ENCODE data around the gene PTAFR. TPM values are rescaled to one million over a fixed set of nuclear protein-coding genes. Genes with fewer than 3 reads are reported as not detected.
A peak's percentile ranks its signal among the peaks of the same experiment; 100 is the strongest.

PTAFR gene, protein sequence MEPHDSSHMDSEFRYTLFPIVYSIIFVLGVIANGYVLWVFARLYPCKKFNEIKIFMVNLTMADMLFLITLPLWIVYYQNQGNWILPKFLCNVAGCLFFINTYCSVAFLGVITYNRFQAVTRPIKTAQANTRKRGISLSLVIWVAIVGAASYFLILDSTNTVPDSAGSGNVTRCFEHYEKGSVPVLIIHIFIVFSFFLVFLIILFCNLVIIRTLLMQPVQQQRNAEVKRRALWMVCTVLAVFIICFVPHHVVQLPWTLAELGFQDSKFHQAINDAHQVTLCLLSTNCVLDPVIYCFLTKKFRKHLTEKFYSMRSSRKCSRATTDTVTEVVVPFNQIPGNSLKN
- total RNA-seq = under 1 TPM; 0.22 to 0.29 TPM

DNA sequence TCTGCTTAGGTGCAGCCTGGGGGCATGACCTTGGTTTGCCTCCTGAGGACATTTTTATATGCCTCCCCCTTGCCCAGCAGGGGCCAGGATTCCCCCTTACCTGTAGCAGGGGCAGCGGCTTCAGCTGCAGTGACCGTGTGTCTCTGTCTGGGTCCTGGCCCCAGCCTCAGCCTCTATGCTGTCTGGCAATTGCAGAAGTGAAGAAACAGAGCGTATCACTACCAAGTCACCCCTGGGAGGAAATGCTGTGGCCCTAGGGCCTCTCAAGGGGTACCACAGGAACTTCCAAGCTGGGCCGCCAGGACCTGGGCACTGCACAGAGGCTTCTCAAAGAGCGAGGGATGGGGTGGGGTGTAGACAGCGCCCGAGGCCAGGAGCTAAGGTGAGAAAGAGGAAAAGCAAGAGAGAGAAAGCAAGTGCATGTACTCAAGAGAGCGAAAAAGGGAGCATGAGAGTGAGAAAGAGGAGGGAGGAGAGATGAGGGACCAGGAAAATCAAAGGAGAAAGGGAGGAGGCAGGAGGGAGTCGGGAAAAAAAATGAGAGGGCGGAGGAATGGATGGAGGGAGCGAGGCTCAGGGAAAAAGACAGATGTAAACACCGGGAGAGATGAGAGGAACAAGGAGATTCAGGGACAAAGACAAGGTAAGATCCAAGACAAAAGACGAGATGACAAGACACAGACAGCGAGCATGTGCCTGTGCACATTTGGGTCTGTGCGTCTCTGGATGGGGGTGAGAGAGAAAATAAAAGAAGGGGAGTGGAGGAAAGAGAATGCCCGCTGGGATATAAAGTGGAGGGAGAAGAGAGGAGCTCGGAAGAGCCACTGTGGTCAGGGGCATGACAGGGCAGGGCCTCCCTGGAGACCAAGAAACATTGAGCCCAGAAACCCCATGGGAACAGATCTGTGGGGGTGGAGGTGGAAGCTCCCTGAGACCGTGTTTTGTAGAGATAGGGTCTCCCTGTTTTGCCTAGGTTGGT is at the start of gene PTAFR:
PTAFR (minus strand) TSS at position 199 of the 979 bp plus-strand sequence. CDS start 25,669 bp downstream, outside the sequence.
- H3K9me3 Mint-ChIP-seq = no peaks in the 10 kb centered on the region
- H3K4me1 Mint-ChIP-seq = peaks cover 26% of the 10 kb centered on the region
- no peak within 1 kb of the TSS for H3K27ac Mint-ChIP-seq
- H3K36me3 Mint-ChIP-seq = no peaks in the 10 kb centered on the region
- peaks cover 74% of the 10 kb centered on the region for H3K27me3 Mint-ChIP-seq
- no peak for DNase-seq
- H3K4me3 Mint-ChIP-seq = no peak within 1 kb of the TSS

DNA sequence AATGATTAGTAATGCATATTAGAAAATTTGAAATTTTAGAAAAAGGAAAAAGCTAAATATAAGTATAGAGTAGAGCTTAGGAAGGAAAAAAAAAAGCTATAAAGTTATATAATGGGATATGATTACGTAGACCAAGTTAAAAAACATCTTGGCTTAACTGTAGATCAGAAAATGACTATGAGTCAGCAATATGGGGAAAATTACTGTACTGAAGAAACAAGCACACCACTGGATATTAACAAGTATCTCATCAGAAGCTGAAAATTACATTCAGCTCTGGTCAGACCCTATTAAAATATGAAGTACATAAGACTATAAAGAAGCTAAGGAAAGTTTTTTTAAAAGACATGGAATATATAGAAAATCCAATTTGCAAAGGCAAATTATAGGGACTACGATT is 36.8 kb upstream of the PTAFR start:
- peaks cover 3% of the 10 kb centered on the region for H3K4me1 Mint-ChIP-seq
- DNase-seq = no peak
- no peak overlapping the region for H3K27ac Mint-ChIP-seq
- H3K9me3 Mint-ChIP-seq = no peaks in the 10 kb centered on the region
- no peaks in the 10 kb centered on the region for H3K27me3 Mint-ChIP-seq
- H3K36me3 Mint-ChIP-seq = peaks cover 9% of the 10 kb centered on the region
- no peak overlapping the region for H3K4me3 Mint-ChIP-seq

DNA sequence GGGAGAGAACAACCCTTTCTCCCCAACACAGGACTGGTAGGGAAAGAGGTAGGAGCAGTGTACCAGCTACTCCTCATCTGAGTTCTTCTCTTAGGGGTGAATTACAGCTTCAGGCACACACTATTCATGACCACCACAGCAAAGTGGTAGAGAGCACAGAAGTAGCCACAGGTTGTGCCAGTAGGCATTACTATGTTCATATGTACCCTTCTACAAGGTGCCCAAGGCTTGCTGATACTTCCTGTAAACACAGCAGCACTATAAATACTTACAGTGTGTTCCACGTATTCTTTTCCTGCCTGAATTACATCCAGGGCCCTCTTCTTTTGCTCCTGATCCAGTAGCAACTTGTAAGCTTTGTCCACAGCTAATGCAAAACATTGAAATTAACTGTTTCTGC is 33.2 kb upstream of the PTAFR start:
- H3K36me3 Mint-ChIP-seq = peaks cover 8% of the 10 kb centered on the region
- H3K4me1 Mint-ChIP-seq = peaks cover 3% of the 10 kb centered on the region
- DNase-seq = no peak
- no peaks in the 10 kb centered on the region for H3K9me3 Mint-ChIP-seq
- no peak overlapping the region for H3K27ac Mint-ChIP-seq
- H3K4me3 Mint-ChIP-seq = no peak overlapping the region
- no peaks in the 10 kb centered on the region for H3K27me3 Mint-ChIP-seq

DNA sequence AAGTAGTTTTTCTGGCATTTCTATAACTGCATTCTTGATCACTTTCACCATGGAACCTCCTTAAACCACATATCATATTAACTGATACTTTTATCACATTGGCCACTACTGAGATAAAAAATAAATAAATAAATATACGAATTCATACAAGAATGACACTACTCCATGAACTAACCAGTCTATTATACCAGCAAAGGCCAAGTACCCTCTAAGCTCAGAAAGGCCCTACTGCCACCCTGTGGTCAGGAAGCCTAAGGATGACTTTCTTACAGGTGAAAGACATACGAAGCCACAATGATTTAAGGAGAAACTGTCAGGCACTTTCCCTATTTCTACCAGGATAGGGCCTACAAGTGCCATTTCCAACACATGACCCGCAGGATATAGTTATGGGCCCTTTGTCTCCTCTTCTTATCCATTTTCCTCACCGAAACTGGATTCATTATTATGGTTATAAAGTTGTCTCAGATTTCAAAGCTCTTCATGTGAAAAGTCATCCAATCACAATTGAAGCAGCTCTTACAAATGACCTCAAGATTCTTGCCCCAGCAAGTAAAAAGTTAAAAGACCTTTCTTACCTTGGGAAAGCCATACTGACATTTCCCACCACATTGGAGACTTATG is 32.4 kb upstream of the PTAFR start:
- H3K4me3 Mint-ChIP-seq = no peak overlapping the region
- peak; percentile 31 for DNase-seq
- no peaks in the 10 kb centered on the region for H3K9me3 Mint-ChIP-seq
- H3K27ac Mint-ChIP-seq = no peak overlapping the region
- peaks cover 15% of the 10 kb centered on the region for H3K36me3 Mint-ChIP-seq
- H3K4me1 Mint-ChIP-seq = peaks cover 3% of the 10 kb centered on the region
- no peaks in the 10 kb centered on the region for H3K27me3 Mint-ChIP-seq

DNA sequence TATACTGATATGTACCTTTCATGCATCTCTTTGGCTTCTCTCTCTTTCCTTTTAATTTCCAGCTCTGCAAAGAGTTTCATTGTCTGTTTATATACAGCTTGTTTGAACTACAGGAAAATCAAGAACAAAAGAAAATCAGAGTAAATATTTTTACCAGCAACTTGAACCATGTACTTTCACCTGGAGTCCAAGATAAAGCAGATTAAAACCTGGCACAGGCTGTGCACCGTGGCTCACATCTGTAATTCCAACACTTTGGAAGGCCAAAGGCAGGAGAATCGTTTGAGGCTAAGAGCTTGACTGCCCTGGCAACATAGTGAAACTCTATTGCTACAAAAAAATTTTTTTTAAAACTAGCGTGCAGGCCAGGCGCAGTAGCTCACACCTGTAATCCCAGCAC is 28.8 kb upstream of the PTAFR start:
- Mint-ChIP-seq H3K4me3 (no peak overlapping the region), H3K4me1 (peaks cover 15% of the 10 kb centered on the region), H3K9me3 (no peaks in the 10 kb centered on the region), H3K36me3 (peaks cover 37% of the 10 kb centered on the region), H3K27ac (no peak overlapping the region), H3K27me3 (no peaks in the 10 kb centered on the region)
- no peak for DNase-seq

DNA sequence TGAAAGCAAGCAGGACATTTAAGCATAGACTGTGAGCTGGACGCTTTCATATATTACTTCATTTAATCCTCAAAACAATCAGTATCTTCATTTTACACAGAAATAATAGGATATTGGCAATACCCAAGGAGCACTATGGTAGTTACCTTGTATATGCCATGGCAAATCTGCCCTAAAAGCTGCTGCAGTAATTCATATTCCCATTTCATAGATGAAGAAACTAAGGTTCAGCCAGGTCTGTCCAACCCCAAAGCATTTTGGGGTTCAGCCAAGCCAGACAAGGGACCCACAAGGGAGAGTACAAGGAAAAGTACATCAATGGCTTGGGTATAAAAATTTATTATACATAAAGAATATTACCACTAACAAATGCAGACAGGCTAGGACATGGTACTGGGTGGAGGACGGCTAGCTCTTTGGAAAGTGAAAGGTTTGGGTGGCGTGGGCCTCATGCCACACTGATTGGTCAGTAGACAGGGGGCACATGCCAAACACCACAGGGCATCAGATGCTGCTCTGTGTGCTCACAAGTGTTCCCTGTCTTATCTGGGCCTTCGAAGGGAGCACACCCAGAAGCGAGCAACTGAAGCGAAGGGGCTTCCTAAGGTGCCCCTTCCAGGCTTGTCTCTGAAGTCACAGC is 23.9 kb upstream of the PTAFR start:
- peak overlapping the region; percentile 23 for H3K4me3 Mint-ChIP-seq
- H3K4me1 Mint-ChIP-seq = peaks cover 41% of the 10 kb centered on the region
- H3K36me3 Mint-ChIP-seq = peaks cover 73% of the 10 kb centered on the region
- no peak for DNase-seq
- peak overlapping the region; percentile 88 for H3K27ac Mint-ChIP-seq
- H3K9me3 Mint-ChIP-seq = peaks cover 10% of the 10 kb centered on the region
- H3K27me3 Mint-ChIP-seq = peaks cover 4% of the 10 kb centered on the region

DNA sequence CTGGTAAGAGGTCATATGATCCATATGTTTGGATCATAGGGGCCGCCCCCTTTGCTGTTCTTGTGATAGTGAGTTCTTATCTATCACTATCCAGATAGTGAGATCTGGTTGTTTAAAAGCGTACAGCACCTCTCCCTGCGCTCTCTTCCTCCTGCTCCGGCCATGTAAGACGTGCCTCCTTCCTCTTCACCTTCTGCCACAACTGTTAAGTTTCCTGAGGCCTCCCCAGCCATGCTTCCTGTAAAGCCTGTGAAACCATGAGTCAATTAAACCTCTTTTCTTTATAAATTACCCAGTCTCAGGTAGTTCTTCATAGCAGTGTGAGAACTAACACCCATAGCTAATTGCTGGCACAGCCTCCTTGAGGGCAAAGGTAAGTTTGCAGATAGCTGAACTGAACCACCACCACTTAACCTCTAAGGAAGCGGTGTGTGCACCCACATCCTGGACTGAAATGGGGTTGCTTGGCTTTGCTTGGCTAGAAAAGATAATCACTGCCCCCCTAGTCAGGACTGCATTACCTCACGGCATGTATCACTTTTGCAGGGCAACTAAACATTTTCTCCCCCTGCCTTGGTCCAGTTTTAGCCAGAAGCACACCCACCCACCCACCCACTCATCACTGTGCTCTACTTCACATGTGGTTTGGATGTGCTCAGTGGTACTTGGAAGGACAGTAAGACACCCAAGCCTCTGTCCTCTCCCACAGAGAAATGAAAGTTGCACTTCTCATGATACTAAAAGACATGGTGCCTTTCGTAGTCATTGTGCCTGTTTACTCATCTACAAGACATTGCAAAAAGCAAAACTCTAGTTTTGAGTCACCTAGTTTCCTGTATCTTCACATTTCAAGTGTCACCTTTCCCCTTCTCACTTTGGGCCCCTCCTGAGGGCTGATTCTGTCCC is 23.1 kb upstream of the PTAFR start:
- Mint-ChIP-seq H3K9me3 (peaks cover 10% of the 10 kb centered on the region), H3K36me3 (peaks cover 73% of the 10 kb centered on the region), H3K27me3 (peaks cover 4% of the 10 kb centered on the region), H3K4me1 (peaks cover 41% of the 10 kb centered on the region), H3K27ac (peak overlapping the region; percentile 93), H3K4me3 (peak overlapping the region; percentile 54)
- peak; percentile 75 for DNase-seq

DNA sequence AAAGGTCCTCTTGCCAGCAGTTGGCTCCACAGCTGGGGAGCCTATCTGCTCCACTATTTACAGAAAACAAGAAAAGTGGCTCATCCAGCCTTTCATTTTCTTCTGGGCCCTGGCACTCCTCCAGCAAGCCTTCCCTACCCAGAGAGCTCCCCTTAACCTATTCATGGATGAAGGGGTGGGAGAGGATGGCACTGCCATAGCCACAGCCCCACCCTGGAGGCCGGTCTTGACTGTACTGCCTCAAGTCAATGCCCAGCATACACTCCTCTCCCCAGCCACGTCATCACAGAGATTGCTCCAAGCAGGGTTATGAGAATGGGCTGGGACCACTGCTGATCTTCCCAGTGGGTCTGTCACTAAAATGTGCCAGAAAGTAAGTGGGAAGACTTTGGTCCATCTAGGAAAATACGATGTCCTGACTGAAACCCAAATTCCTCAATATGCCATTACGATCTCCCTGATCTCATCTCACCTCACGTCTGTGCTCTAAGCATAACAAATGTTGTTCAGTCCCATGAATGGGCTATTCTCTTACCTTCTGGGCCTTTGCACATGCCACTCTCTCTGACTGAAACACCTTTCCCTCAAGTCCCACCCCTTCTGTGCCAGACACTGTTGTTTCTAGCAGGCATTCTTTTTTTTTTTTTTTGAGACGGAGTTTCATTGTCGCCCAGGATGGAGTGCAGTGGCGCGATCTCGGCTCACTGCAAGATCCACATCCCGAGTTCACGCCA is 21.4 kb upstream of the PTAFR start:
- Mint-ChIP-seq H3K4me3 (no peak overlapping the region), H3K27me3 (peaks cover 4% of the 10 kb centered on the region), H3K4me1 (peaks cover 41% of the 10 kb centered on the region), H3K27ac (no peak overlapping the region), H3K36me3 (peaks cover 60% of the 10 kb centered on the region), H3K9me3 (peaks cover 10% of the 10 kb centered on the region)
- DNase-seq = no peak

DNA sequence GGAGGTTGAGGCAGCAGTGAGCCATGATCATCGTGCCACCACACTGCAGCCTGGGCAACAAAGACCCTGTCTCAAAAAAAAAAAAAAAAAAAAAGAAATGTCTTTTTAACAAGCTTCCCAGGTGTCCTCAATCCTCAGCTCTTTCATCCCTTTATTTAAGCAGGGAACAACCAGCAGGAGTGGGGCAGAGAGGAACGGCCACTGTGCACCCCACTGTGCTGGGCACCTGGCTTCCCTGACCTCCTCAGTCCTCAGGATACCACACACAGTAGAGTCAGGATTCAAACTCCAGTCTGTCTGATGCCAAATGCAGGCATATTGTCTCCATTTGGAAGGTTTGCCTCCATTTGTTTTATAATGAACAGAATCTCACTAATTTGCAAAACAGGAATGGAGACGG is 19.8 kb upstream of the PTAFR start:
- H3K36me3 Mint-ChIP-seq = peaks cover 53% of the 10 kb centered on the region
- peaks cover 4% of the 10 kb centered on the region for H3K27me3 Mint-ChIP-seq
- no peak for DNase-seq
- no peak overlapping the region for H3K27ac Mint-ChIP-seq
- peaks cover 10% of the 10 kb centered on the region for H3K9me3 Mint-ChIP-seq
- H3K4me1 Mint-ChIP-seq = peaks cover 41% of the 10 kb centered on the region
- no peak overlapping the region for H3K4me3 Mint-ChIP-seq

DNA sequence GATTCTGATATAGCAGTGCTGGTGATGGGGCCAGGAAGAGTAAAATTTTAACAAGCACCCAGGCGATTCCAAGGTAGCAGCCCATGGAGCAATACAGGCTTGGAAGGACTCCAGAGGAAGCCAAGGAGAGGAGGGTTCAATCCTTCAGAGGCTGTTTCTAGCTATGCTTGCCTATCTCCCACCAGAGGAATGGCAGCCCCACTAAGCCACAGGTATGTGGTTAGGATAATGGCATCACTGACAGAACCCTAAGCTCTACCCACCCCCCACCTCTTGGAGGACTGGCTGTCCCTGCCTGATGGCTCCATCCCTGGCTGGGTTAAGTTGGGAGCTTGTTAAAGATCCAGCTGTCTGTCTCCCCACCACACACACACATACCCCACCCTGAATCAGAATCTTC is 19.3 kb upstream of the PTAFR start:
- no peak overlapping the region for H3K4me3 Mint-ChIP-seq
- H3K36me3 Mint-ChIP-seq = peaks cover 47% of the 10 kb centered on the region
- DNase-seq = no peak
- peaks cover 35% of the 10 kb centered on the region for H3K4me1 Mint-ChIP-seq
- peaks cover 4% of the 10 kb centered on the region for H3K27me3 Mint-ChIP-seq
- peaks cover 10% of the 10 kb centered on the region for H3K9me3 Mint-ChIP-seq
- no peak overlapping the region for H3K27ac Mint-ChIP-seq

DNA sequence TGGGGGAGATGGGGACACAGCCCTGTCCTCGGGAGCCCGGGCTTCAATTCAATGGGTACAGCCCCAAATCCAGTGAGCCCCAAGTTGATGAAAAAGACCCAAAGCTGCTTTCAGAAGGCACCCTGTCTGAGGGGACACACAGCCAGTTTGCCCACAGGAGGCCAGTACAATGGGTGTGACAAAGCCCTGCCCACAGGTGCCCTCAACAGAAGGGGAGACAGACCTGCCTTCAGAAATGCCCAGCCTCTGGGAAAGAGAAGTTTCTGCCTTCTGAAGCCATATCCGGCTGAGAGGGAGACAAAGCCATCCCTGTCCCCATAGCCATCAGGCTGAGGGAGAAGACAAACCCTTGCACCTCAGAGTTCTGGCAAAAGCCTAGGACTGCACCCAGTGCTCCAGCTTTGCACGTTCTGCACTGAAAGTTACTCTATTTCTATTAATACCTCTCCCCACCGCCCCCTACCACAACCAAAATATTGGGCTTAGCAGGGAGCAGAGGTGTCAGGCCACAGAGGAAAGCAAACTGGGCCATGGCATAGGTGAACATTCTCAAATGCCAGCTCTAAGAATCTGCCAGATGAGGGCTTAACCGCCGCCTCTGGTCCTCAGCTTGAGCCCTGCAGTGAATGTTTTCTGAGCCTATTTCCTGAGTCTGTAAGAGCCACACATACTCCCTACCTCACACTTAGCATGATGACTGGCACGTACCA is 18.0 kb upstream of the PTAFR start:
- no peak for DNase-seq
- peaks cover 9% of the 10 kb centered on the region for H3K9me3 Mint-ChIP-seq
- no peak overlapping the region for H3K27ac Mint-ChIP-seq
- peaks cover 4% of the 10 kb centered on the region for H3K27me3 Mint-ChIP-seq
- peaks cover 24% of the 10 kb centered on the region for H3K4me1 Mint-ChIP-seq
- H3K4me3 Mint-ChIP-seq = no peak overlapping the region
- H3K36me3 Mint-ChIP-seq = peaks cover 36% of the 10 kb centered on the region

DNA sequence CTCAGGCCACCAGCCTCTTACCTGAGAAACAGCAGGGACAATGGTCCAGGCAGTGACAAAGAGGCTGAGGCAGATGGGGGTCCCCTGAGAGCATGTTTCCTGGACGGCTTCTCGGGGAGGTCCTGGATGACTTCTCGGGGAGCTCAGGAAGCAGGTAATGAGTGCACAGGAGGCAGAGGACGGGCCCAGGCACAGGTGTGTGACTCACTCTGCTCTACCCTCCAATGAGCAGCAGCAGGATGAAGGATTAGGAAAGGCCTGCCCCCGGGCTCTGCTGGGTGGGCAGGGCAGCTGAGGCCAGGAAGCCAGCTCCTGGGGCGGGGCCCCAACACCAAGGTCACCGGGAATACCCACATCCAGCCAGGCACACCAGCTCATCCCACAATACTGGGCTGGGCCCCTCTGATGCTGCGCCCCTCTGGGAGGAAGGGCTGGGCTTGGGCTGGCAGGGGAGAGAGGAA is 17.2 kb upstream of the PTAFR start:
- Mint-ChIP-seq H3K27me3 (no peaks in the 10 kb centered on the region), H3K36me3 (peaks cover 28% of the 10 kb centered on the region), H3K9me3 (peaks cover 2% of the 10 kb centered on the region), H3K4me1 (peaks cover 17% of the 10 kb centered on the region), H3K27ac (no peak overlapping the region), H3K4me3 (no peak overlapping the region)
- DNase-seq = no peak
